Panc1 (cell line): ENCODE data around the gene HCK. TPM values are rescaled to one million over a fixed set of nuclear protein-coding genes. Genes with fewer than 3 reads are reported as not detected.

Experiments used
- ATAC-seq: fragments of 200-7000 bp; cut with Tn5 transposase; 2 replicates; pipeline ENCODE4 v1.9.1; 2020; ENCODE audit warnings: mild to moderate bottlenecking, moderate library complexity
- BruUV-seq: library from RNA; stranded (reverse); fragments of 400-500 nt; replicated peaks from 2 replicates; lab custom pipeline; 2021; lab: Mats Ljungman, UMichigan
- CTCF ChIA-PET: fragments of 300-600 bp; sonication (Branson Sonifier 250); formaldehyde crosslinking; loops from one replicate; lab custom pipeline; 2022; ENCODE audit warnings: antibody characterized with exemption; lab: Charles Lee
- POLR2A ChIA-PET: fragments of 300-600 bp; sonication (Branson Sonifier 250); formaldehyde crosslinking; loops from one replicate; lab custom pipeline; 2022; ENCODE audit warnings: antibody characterized with exemption; lab: Charles Lee
- DNase-seq: peaks from one replicate; pipeline ENCODE4 v3.0.0-alpha.2; 2010; ENCODE audit warnings: low read depth, low spot score
- H3K27ac ChIP-seq: 2 replicates; pipeline ENCODE4 v1.5.1; 2011; ENCODE audit warnings: mild to moderate bottlenecking, low read length, inconsistent platforms
- H3K27me3 ChIP-seq: fragments of 200-500 bp; sonication (Bioruptor generic); 2 replicates; pipeline ENCODE4 v1.6.0; 2014; ENCODE audit warnings: low read length, inconsistent platforms; ENCODE audit not compliant: control insufficient read depth, insufficient read depth
- H3K36me3 ChIP-seq: fragments of 200-500 bp; sonication (Bioruptor generic); 2 replicates; pipeline ENCODE4 v1.5.1; 2014; ENCODE audit warnings: inconsistent platforms, mild to moderate bottlenecking, low read length, moderate library complexity; ENCODE audit not compliant: control insufficient read depth, insufficient read depth
- H3K4me1 ChIP-seq: 2 replicates; pipeline ENCODE4 v1.5.1; 2011; ENCODE audit warnings: inconsistent platforms, mild to moderate bottlenecking, low read length, moderate library complexity; ENCODE audit not compliant: control insufficient read depth, insufficient read depth
- H3K4me3 ChIP-seq, 2 experiments: 2 replicates each; pipeline ENCODE4 v1.5.1; 2011 to 2012; ENCODE audit warnings: low read depth in 2 of 2, low read length in 2 of 2, mild to moderate bottlenecking in 2 of 2, inconsistent platforms in 1 of 2, moderate library complexity in 1 of 2
- H3K9me3 ChIP-seq: fragments of 200-500 bp; sonication (Bioruptor generic); 2 replicates; pipeline ENCODE4 v1.5.1; 2014; ENCODE audit warnings: low read depth, mild to moderate bottlenecking, inconsistent platforms, low read length, moderate library complexity; ENCODE audit not compliant: control insufficient read depth, insufficient read depth
- CTCF ChIP-seq: fragments of 450-650 bp; IDR thresholded peaks from 2 replicates; pipeline ENCODE4 v1.5.1; 2017; ENCODE audit warnings: mild to moderate bottlenecking
- POLR2AphosphoS5 ChIP-seq: IDR thresholded peaks from 2 replicates; pipeline ENCODE4 v1.6.1; 2012; ENCODE audit warnings: mild to moderate bottlenecking, low read depth, low read length, moderate library complexity
- REST ChIP-seq, 2 experiments: IDR thresholded peaks; 2 replicates each; pipeline ENCODE4 v1.6.1; 2011 to 2012; ENCODE audit warnings: low read depth in 2 of 2, control low read depth in 1 of 2, low read length in 1 of 2, mild to moderate bottlenecking in 1 of 2, moderate library complexity in 1 of 2; ENCODE audit not compliant: insufficient read depth in 1 of 2
- SIN3A ChIP-seq: IDR thresholded peaks from 2 replicates; pipeline ENCODE4 v1.6.1; 2012; ENCODE audit warnings: low read depth, mild to moderate bottlenecking, low read length, moderate library complexity, borderline replicate concordance; ENCODE audit not compliant: insufficient read depth
- TCF7L2 ChIP-seq: IDR thresholded peaks from 2 replicates; pipeline ENCODE4 v1.6.1; 2011; ENCODE audit warnings: mild to moderate bottlenecking, low read depth, low read length, inconsistent platforms
- in situ Hi-C: cut with HindIII; loops from 2 replicates; pipeline ENCODE4 v1.10.0; 2016; ENCODE audit warnings: low sequenced_read_pairs, low pct_unique_long_range_greater_than_20kb
- intact Hi-C: fragments of 100-400 bp; cut with micrococcal nuclease; formaldehyde crosslinking; loops from one replicate; pipeline ENCODE4 v1.10.0; 2022; ENCODE audit not compliant: unreplicated experiment
- total RNA-seq: library from RNA; stranded (reverse); gene quantifications from one replicate; pipeline ENCODE4 v1.2.1, GENCODE V29; 2021; ENCODE audit not compliant: unreplicated experiment

The HCK gene
- total RNA-seq, 1 experiment from 2014 or later: 0.98 TPM

- Histone ChIP-seq H3K27me3 (no peaks in the 10 kb centered on the region), H3K27ac (peak overlapping the region; percentile 37; the same call in 1 of the 2 replicates), H3K4me1 (peaks cover 25% of the 10 kb centered on the region), H3K4me3 (no peak overlapping the region), H3K9me3 (no peaks in the 10 kb centered on the region), H3K36me3 (no peaks in the 10 kb centered on the region)
- POLR2A ChIA-PET: no interaction called here
- intact Hi-C loops (no loop called here), in situ Hi-C loops (no loop called here)
- no peak for DNase-seq
- no TSS peak for BruUV-seq
- ATAC-seq: no peak
- TF ChIP-seq POLR2AphosphoS5 (no peak), SIN3A (no peak), CTCF (no peak), TCF7L2 (no peak), REST (IDR thresholded peaks at IDR 0.05; ENCODE audit: insufficient read depth in 1 of 2, low read depth in 2 of 2, low read length in 1 of 2) (no peak)
- CTCF ChIA-PET: no interaction called here
Measured at GRCh38 chr20:32006841-32007786, 44.9 kb upstream of the HCK start.

- no peak overlapping the region for H3K4me3 ChIP-seq
- H3K27ac ChIP-seq: peak overlapping the region; percentile 19; the same call in 1 of the 2 replicates
- ATAC-seq (no peak; the same call in 1 of the 2 replicates), DNase-seq (no peak)
- H3K36me3 ChIP-seq: no peaks in the 10 kb centered on the region
- intact Hi-C loops: no loop called here
- no TSS peak for BruUV-seq
- H3K9me3 ChIP-seq: no peaks in the 10 kb centered on the region
- H3K27me3 ChIP-seq: no peaks in the 10 kb centered on the region
- POLR2A ChIA-PET: interaction anchor here (0.7 to 1.1 kb wide), 2 partner anchors 14 to 128 kb away, joined by 3 to 5 read pairs; no protein-coding TSS in a partner anchor
- TF ChIP-seq POLR2AphosphoS5: no peak
- TF ChIP-seq SIN3A: no peak
- TF ChIP-seq TCF7L2: no peak
- TF ChIP-seq REST (IDR thresholded peaks at IDR 0.05; ENCODE audit: insufficient read depth in 1 of 2, low read depth in 2 of 2, low read length in 1 of 2): no peak
- no peak for TF ChIP-seq CTCF
- CTCF ChIA-PET: no interaction called here
- in situ Hi-C loops: no loop called here
- peaks cover 29% of the 10 kb centered on the region for H3K4me1 ChIP-seq
Measured at GRCh38 chr20:32007787-32008616, 44.0 kb upstream of the HCK start.
